Kasumi-1 (cell line): Measurements from ENCODE around the gene PGA3.
A peak's percentile ranks its signal among the peaks of the same experiment; 100 is the strongest.
"Not testable (repeated sequence)": the region's sequence is repeated elsewhere in the genome, so short reads cannot be mapped to it uniquely, and the experiment has no call there.

Experiments used
- DNase-seq, 2 experiments: peaks; one replicate each; lab custom pipeline; 2025; lab: John Stamatoyannopoulos, UW

Gene PGA3

GRCh38 chr11:61171907-61172306 lies 31.4 kb upstream of the PGA3 start:
- no peak for DNase-seq

GRCh38 chr11:61172356-61172755 lies 31.0 kb upstream of the PGA3 start:
- peak; percentile 14 to 29 for DNase-seq

- DNase-seq: no peak
Measured at GRCh38 chr11:61172888-61173287, 30.4 kb upstream of the PGA3 start.

GRCh38 chr11:61173456-61173855 lies 29.9 kb upstream of the PGA3 start:
- no peak for DNase-seq

GRCh38 chr11:61174273-61174672 lies 29.0 kb upstream of the PGA3 start:
- DNase-seq: no peak

- no peak for DNase-seq
Measured at GRCh38 chr11:61174949-61175348, 28.4 kb upstream of the PGA3 start.

- DNase-seq: no peak
Measured at GRCh38 chr11:61176446-61176845, 26.9 kb upstream of the PGA3 start.

- not testable (repeated sequence) for DNase-seq
Measured at GRCh38 chr11:61180205-61180604, 23.1 kb upstream of the PGA3 start.

- no peak for DNase-seq
Measured at GRCh38 chr11:61181489-61181888, 21.8 kb upstream of the PGA3 start.

GRCh38 chr11:61183645-61184044 lies 19.7 kb upstream of the PGA3 start:
- no peak for DNase-seq

- DNase-seq: no peak
Measured at GRCh38 chr11:61186504-61186903, 16.8 kb upstream of the PGA3 start.

GRCh38 chr11:61187505-61188130 lies 15.7 kb upstream of the PGA3 start:
- peak; percentile 78 to 84 for DNase-seq

GRCh38 chr11:61189933-61190332 lies 13.4 kb upstream of the PGA3 start:
- no peak for DNase-seq

GRCh38 chr11:61193596-61193995 lies 9.7 kb upstream of the PGA3 start:
- DNase-seq: no peak

GRCh38 chr11:61194169-61194671 lies 9.1 kb upstream of the PGA3 start:
- no peak for DNase-seq

GRCh38 chr11:61194981-61195695 lies 8.2 kb upstream of the PGA3 start:
- no peak for DNase-seq

GRCh38 chr11:61195719-61196118 lies 7.6 kb upstream of the PGA3 start:
- no peak for DNase-seq

GRCh38 chr11:61198361-61198760 lies 5.0 kb upstream of the PGA3 start:
- DNase-seq: no peak

GRCh38 chr11:61198948-61199523 lies 4.3 kb upstream of the PGA3 start:
- DNase-seq: no peak

- no peak for DNase-seq
Measured at GRCh38 chr11:61201476-61201875, 1.8 kb upstream of the PGA3 start.

GRCh38 chr11:61203873-61204272 lies 558 bp downstream of the PGA3 start:
- not testable (repeated sequence) for DNase-seq

- DNase-seq: not testable (repeated sequence)
Measured at GRCh38 chr11:61204502-61205059, 1.3 kb downstream of the PGA3 start.
